A673 (cell line): Measurements from ENCODE around the gene SOD3. TPM values are rescaled to one million over a fixed set of nuclear protein-coding genes. Genes with fewer than 3 reads are reported as not detected.

Experiments used
- Bru-seq: library from RNA; stranded (reverse); fragments of 400-500 nt; gene quantifications from one replicate; lab custom pipeline; 2021; lab: Mats Ljungman, UMichigan
- BruChase-seq, 2 experiments: library from RNA; stranded (reverse); fragments of 400-500 nt; gene quantifications; one replicate each; lab custom pipeline; 2021; lab: Mats Ljungman, UMichigan
- BruUV-seq: library from RNA; stranded (reverse); fragments of 400-500 nt; replicated peaks from 2 replicates; lab custom pipeline; 2021; lab: Mats Ljungman, UMichigan
- CTCF ChIA-PET: fragments of 300-600 bp; sonication (Branson Sonifier 250); formaldehyde crosslinking; loops from one replicate; lab custom pipeline; 2022; ENCODE audit warnings: antibody characterized with exemption; lab: Charles Lee
- POLR2A ChIA-PET: fragments of 300-600 bp; sonication (Branson Sonifier 250); formaldehyde crosslinking; loops from one replicate; lab custom pipeline; 2022; ENCODE audit warnings: antibody characterized with exemption; ENCODE audit not compliant: low non-redundant PET; lab: Charles Lee
- DNase-seq: peaks from one replicate; pipeline ENCODE4 v3.0.0-alpha.2; 2015; ENCODE audit warnings: low spot score
- H3K27ac ChIP-seq: fragments of 200-600 bp; sonication (generic); 2 replicates; pipeline ENCODE4 v1.5.1; 2016; ENCODE audit warnings: mixed run types, low read depth, mild to moderate bottlenecking, mixed read lengths, antibody characterized with exemption, low read length; ENCODE audit not compliant: poor library complexity, severe bottlenecking
- H3K27me3 ChIP-seq: fragments of 200-600 bp; sonication (generic); replicated peaks from 2 replicates; pipeline ENCODE4 v1.6.1; 2017; ENCODE audit warnings: mixed run types, low read depth, mild to moderate bottlenecking, mixed read lengths, antibody characterized with exemption, low read length; ENCODE audit not compliant: insufficient read depth, poor library complexity
- H3K36me3 ChIP-seq: fragments of 200-600 bp; sonication (generic); 2 replicates; pipeline ENCODE4 v1.6.1; 2016; ENCODE audit warnings: mixed run types, mild to moderate bottlenecking, mixed read lengths, antibody characterized with exemption, low read length; ENCODE audit not compliant: insufficient read depth, poor library complexity, severe bottlenecking
- H3K4me1 ChIP-seq: fragments of 200-600 bp; sonication (generic); 2 replicates; pipeline ENCODE4 v1.6.1; 2017; ENCODE audit warnings: mixed run types, mild to moderate bottlenecking, mixed read lengths, antibody characterized with exemption, low read length; ENCODE audit not compliant: insufficient read depth, poor library complexity, severe bottlenecking
- H3K4me3 ChIP-seq: fragments of 200-600 bp; sonication (generic); 2 replicates; pipeline ENCODE4 v1.5.1; 2016; ENCODE audit warnings: low read depth, mixed run types, mild to moderate bottlenecking, mixed read lengths, low read length; ENCODE audit not compliant: poor library complexity, severe bottlenecking
- H3K9me3 ChIP-seq: fragments of 200-600 bp; sonication (generic); 2 replicates; pipeline ENCODE4 v1.6.1; 2016; ENCODE audit warnings: mixed run types, low read depth, mild to moderate bottlenecking, mixed read lengths, antibody characterized with exemption, low read length; ENCODE audit not compliant: poor library complexity, severe bottlenecking
- CTCF ChIP-seq: fragments of 300-800, 200-600 bp; sonication (generic); conservative IDR thresholded peaks from 2 replicates; pipeline ENCODE4 v1.5.1; 2017; ENCODE audit warnings: low read depth, mild to moderate bottlenecking, antibody characterized with exemption, low read length, moderate library complexity, mixed read lengths
- EZH2 ChIP-seq: fragments of 200-600 bp; sonication (generic); IDR thresholded peaks from 2 replicates; pipeline ENCODE4 v1.6.1; 2017; ENCODE audit warnings: borderline replicate concordance, low read depth, mild to moderate bottlenecking, mixed read lengths, antibody characterized with exemption, low read length; ENCODE audit not compliant: poor library complexity, severe bottlenecking
- intact Hi-C: fragments of 100-400 bp; cut with micrococcal nuclease; formaldehyde crosslinking; loops from one replicate; pipeline ENCODE4 v1.10.0; 2022; ENCODE audit not compliant: unreplicated experiment
- long read RNA-seq: library from polyadenylated mRNA; stranded (forward); transcript quantifications from one replicate; pipeline ENCODE4 v2.0.0, GENCODE V29; 2022
- total RNA-seq: library from RNA; stranded (reverse); gene quantifications from 2 replicates; pipeline ENCODE4 v1.2.3, GENCODE V29; 2021

The SOD3 gene
- total RNA-seq: not detected in 2 replicates
- not detected for Bru-seq, nascent RNA
- not detected for BruChase-seq, experiment 1, labeled RNA remaining after a 2-hour chase
- BruChase-seq, experiment 2, labeled RNA remaining after a 6-hour chase: not detected
- long read RNA-seq: 0 reads

GRCh38 chr4:24794916-24795665 lies at the start of gene SOD3:
Gene SOD3, plus strand, starts transcription at chr4:24795573. Its CDS starts 3,949 bp downstream, at chr4:24799522.
- intact Hi-C loops: no loop called here
- H3K9me3 ChIP-seq: no peaks in the 10 kb centered on the region
- no peak within 1 kb of the TSS for H3K27ac ChIP-seq
- DNase-seq: no peak
- BruUV-seq: no TSS peak
- ChIA-PET CTCF (no interaction called here), POLR2A (no interaction called here)
- no peak within 1 kb of the TSS for H3K4me3 ChIP-seq
- H3K27me3 ChIP-seq: peaks cover 35% of the 10 kb centered on the region
- peaks cover under 1% of the 10 kb centered on the region for H3K4me1 ChIP-seq
- no peaks in the 10 kb centered on the region for H3K36me3 ChIP-seq
- no peak for TF ChIP-seq EZH2

GRCh38 chr4:24747234-24747975 lies 48.0 kb upstream of the SOD3 start:
- ChIA-PET POLR2A (no interaction called here), CTCF (no interaction called here)
- TF ChIP-seq CTCF (no peak), EZH2 (no peak)
- Histone ChIP-seq H3K4me3 (no peak overlapping the region), H3K9me3 (no peaks in the 10 kb centered on the region), H3K4me1 (no peaks in the 10 kb centered on the region), H3K27me3 (no peaks in the 10 kb centered on the region), H3K36me3 (no peaks in the 10 kb centered on the region), H3K27ac (no peak overlapping the region)
- DNase-seq: no peak
- BruUV-seq: no TSS peak
- intact Hi-C loops: no loop called here

- Histone ChIP-seq H3K27ac (no peak overlapping the region), H3K4me1 (no peaks in the 10 kb centered on the region), H3K36me3 (no peaks in the 10 kb centered on the region), H3K4me3 (no peak overlapping the region), H3K27me3 (no peaks in the 10 kb centered on the region), H3K9me3 (no peaks in the 10 kb centered on the region)
- intact Hi-C loops: no loop called here
- TF ChIP-seq EZH2: no peak
- TF ChIP-seq CTCF: no peak
- no TSS peak for BruUV-seq
- no peak for DNase-seq
- POLR2A ChIA-PET: no interaction called here
- CTCF ChIA-PET: no interaction called here
Observed at GRCh38 chr4:24748023-24748422, 47.4 kb upstream of the SOD3 start.
